Body of pancreas (tissue), 4 donors: ENCODE measurements around the gene FAM90A1.
A peak's percentile ranks its signal among the peaks of the same experiment; 100 is the strongest.

Source experiments
- POLR2A ChIP-seq, 3 donors: fragments of 450-650 bp; IDR thresholded peaks; one replicate each; pipeline ENCODE4 v1.6.1; 2016; ENCODE audit warnings: antibody characterized with exemption in 3 of 3, mild to moderate bottlenecking in 2 of 3
- TF ChIP-seq, protein P1 (sequence below), 7 experiments: fragments of 450-650 bp in 4 of 7; fragments of 200-600 bp in 3 of 7; sonication (generic) in 3 of 7; IDR thresholded peaks; one replicate each; pipeline ENCODE4 v1.5.1; 2016 to 2019; ENCODE audit warnings: antibody characterized with exemption in 7 of 7

DNA sequence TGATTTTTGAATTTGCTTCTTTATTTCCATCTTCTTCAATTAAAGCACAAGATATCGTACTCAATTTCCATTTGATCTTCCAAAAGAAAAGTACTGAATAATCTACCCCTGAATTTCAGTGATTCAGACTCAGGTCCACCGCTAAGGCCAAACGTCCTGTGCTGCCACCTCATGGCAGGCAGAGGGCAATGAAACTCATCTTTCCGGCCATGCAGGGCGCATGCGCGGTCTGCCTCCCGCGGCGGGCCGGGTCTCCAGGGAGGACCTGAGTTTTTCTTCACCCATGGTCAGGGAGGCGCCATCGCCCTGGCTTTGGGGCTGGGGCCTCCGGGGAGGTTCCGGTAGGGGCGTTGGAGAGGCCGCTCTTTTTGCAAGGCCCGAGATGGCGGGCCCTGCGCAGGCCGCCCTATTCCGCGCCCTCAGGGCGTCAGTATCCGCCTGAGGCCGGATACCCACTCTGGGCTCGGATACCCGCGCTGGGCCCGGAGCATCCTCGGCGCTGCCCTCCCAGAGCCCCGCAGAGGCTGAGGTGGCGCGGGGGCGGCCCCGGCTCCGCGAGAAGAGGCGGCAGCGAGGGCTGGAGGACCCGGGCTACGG is 47.3 kb downstream of the FAM90A1 start:
- peak; percentile 11 to 49 (median 44) for TF ChIP-seq POLR2A (IDR thresholded peaks at IDR 0.05)
- TF ChIP-seq, protein P1, sequence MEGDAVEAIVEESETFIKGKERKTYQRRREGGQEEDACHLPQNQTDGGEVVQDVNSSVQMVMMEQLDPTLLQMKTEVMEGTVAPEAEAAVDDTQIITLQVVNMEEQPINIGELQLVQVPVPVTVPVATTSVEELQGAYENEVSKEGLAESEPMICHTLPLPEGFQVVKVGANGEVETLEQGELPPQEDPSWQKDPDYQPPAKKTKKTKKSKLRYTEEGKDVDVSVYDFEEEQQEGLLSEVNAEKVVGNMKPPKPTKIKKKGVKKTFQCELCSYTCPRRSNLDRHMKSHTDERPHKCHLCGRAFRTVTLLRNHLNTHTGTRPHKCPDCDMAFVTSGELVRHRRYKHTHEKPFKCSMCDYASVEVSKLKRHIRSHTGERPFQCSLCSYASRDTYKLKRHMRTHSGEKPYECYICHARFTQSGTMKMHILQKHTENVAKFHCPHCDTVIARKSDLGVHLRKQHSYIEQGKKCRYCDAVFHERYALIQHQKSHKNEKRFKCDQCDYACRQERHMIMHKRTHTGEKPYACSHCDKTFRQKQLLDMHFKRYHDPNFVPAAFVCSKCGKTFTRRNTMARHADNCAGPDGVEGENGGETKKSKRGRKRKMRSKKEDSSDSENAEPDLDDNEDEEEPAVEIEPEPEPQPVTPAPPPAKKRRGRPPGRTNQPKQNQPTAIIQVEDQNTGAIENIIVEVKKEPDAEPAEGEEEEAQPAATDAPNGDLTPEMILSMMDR (IDR thresholded peaks at IDR 0.05), result peak in 6 of 7 experiments; percentile 13 to 67 (median 60)
